KOPT-K1 (cell line): ENCODE results near the gene ZNF80.
"Not testable (repeated sequence)": the region's sequence is repeated elsewhere in the genome, so short reads cannot be mapped to it uniquely, and the experiment has no call there.

Source experiments
- H3K27ac ChIP-seq: fragments of 200-600 bp; sonication (generic); 2 replicates; pipeline ENCODE4 v1.5.1; 2016; ENCODE audit warnings: antibody characterized with exemption, mild to moderate bottlenecking, low read depth, low read length; ENCODE audit not compliant: poor library complexity, severe bottlenecking
- H3K36me3 ChIP-seq: fragments of 200-600 bp; sonication (generic); 2 replicates; pipeline ENCODE4 v1.5.1; 2017; ENCODE audit warnings: antibody characterized with exemption, mild to moderate bottlenecking, low read length, moderate library complexity; ENCODE audit not compliant: insufficient read depth
- H3K9me3 ChIP-seq: fragments of 200-600 bp; sonication (generic); 2 replicates; pipeline ENCODE4 v1.5.1; 2017; ENCODE audit warnings: antibody characterized with exemption, low read length, mild to moderate bottlenecking; ENCODE audit not compliant: insufficient read depth, poor library complexity, severe bottlenecking

ZNF80 gene

DNA sequence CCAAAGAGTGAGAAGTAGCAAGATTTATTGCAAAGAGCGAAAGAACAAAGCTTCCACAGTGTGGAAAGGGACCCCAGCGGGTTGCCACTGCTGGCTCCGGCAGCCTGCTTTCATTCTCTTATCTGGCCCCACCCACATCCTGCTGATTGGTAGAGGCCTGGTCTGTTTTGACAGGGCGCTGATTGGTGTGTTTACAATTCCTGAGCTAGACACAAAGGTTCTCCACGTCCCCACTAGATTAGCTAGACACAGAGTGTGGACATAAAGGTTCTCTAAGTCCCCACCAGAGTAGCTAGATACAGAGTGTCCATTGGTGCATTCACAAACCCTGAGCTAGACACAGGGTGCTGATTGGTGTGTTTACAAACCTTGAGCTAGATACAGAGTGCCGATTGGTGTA is at the start of gene ZNF80:
TSS of gene ZNF80 (minus strand) at position 101 of the 400 bp plus-strand sequence. CDS start 504 bp downstream, outside the sequence.
- not testable (repeated sequence) for H3K27ac ChIP-seq, H3K36me3 ChIP-seq, H3K9me3 ChIP-seq

GRCh38 chr3:114286266-114286665 is 48.9 kb upstream of the ZNF80 start:
- no peaks in the 10 kb centered on the region for H3K36me3 ChIP-seq
- no peaks in the 10 kb centered on the region for H3K9me3 ChIP-seq
- H3K27ac ChIP-seq, result no peak overlapping the region

DNA sequence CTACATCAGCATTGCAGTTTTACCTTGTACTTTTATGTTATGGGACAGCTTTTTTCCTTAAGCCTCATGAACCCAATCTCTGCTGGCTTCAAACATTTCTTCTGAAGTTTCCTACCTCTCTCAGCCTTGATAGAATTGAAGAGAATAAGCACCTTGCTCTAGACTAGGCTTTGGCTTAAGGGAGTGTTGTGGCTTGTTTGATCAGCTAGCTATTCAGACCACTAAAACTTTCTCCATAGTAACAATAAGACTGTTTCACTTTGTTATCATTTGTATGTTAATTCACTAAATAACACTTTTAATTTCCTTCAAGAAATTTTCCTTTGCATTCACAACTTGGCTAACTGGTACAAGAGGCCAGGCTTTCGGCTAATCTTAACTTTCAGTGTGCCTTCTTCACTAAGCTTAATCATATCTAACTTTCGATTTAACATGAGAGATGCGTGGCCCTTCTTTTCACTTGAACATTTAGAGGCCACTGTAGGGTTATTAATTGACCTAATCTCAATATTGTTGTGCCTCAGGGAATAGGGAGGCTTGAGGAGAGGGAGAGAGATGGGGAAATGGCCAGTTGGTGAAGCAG is 48.4 kb upstream of the ZNF80 start:
- no peaks in the 10 kb centered on the region for H3K36me3 ChIP-seq
- no peak overlapping the region for H3K27ac ChIP-seq
- H3K9me3 ChIP-seq, result no peaks in the 10 kb centered on the region

DNA sequence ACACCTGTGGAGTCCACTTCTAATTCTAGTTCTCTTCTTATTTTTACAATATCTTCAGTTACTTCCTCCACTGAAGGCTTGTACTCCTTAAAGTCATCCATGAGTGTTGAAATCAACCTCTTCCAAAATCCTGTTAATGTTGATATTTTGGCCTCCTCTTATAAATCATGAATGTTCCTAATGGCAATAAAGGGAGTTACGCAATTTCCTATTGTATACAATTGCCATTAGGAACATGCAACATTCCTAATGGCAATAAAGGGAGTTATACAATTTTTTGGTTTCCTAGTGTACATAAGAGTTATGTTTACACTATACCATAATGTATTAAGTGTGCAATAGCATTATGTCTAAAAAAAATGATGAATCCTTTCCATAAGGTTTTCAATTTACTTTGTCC is 47.3 kb upstream of the ZNF80 start:
- H3K27ac ChIP-seq, result no peak overlapping the region
- no peaks in the 10 kb centered on the region for H3K36me3 ChIP-seq
- no peaks in the 10 kb centered on the region for H3K9me3 ChIP-seq

DNA sequence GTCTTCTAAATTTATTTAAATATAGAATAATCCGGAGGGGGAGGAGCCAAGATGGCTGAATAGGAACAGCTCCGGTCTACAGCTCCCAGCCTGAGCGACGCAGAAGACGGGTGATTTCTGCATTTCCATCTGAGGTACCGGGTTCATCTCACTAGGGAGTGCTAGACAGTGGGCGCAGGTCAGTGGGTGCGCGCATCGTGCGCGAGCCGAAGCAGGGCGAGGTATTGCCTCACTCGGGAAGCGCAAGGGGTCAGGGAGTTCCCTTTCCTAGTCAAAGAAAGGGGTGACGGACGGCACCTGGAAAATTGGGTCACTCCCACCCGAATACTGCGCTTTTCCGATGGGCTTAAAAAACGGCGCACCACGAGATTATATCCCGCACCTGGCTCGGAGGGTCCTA is 39.5 kb upstream of the ZNF80 start:
- not testable (repeated sequence) for H3K27ac ChIP-seq, H3K36me3 ChIP-seq, H3K9me3 ChIP-seq

DNA sequence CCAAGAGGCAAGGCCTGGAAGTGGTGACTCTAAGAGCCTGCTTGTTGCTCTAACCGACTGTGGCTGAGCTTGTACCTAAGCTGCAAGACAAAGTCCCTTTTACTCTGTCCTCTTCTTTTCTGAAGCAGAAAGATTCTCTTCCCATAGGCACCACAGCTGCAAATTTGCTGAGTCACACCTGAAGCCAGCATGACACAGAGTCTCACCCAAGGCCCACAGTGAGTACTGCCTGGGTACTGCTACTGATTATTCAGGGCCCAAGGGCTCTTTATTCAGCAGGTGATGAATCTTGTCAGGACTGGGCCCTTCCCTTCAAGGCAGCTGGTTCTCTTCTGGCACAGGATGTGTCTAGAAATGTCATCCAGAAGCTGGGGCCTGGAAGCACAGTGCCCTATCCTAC is 37.6 kb upstream of the ZNF80 start:
- Histone ChIP-seq H3K9me3 (peaks cover 4% of the 10 kb centered on the region), H3K27ac (no peak overlapping the region), H3K36me3 (no peaks in the 10 kb centered on the region)

GRCh38 chr3:114272271-114272670 is 34.9 kb upstream of the ZNF80 start:
- peaks cover 4% of the 10 kb centered on the region for H3K9me3 ChIP-seq
- H3K27ac ChIP-seq, result no peak overlapping the region
- no peaks in the 10 kb centered on the region for H3K36me3 ChIP-seq

GRCh38 chr3:114270019-114270418 is 32.6 kb upstream of the ZNF80 start:
- peaks cover 4% of the 10 kb centered on the region for H3K9me3 ChIP-seq
- no peak overlapping the region for H3K27ac ChIP-seq
- H3K36me3 ChIP-seq, result no peaks in the 10 kb centered on the region

- Histone ChIP-seq H3K27ac (no peak overlapping the region), H3K36me3 (no peaks in the 10 kb centered on the region), H3K9me3 (peaks cover 14% of the 10 kb centered on the region)
Measured at GRCh38 chr3:114260152-114260551, 22.8 kb upstream of the ZNF80 start.

DNA sequence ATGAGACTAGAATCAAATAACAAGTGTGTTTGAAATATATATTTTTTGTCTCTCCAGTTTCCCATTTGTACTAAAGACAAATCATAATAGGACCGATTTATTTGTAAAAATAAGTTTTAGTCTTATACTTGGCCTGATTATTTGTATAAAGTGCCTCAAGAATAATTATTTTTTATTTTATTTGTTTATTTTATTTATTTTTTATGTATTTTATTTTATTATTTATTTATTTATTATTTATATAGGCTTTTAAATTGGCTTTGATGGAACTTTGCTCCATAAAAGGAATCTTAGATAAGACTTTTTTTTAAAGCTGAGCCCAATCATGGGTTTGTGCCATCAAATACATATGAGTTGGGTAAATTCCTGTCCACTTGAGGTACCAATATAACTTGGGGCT is 22.2 kb upstream of the ZNF80 start:
- H3K9me3 ChIP-seq, result peaks cover 14% of the 10 kb centered on the region
- no peak overlapping the region for H3K27ac ChIP-seq
- no peaks in the 10 kb centered on the region for H3K36me3 ChIP-seq

DNA sequence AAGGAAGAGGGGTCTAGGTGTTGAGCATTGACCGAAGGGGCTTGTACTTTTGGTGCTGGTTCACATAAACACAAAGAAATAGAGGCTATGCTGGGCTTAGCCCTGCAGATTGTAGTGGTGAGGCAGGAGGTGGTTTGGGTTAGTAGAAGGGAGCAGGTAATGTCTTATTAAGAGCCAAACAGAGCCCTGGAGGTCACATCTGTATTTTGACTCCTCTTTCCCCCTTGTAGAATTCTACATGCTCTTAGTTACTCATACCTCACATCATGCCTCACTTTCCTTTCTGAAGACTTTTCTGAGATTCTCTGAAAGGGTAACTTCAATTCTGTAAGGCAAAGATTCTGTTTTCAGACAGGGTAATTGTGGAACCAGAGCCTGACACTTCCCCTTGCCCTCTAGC is 16.1 kb upstream of the ZNF80 start:
- Histone ChIP-seq H3K9me3 (no peaks in the 10 kb centered on the region), H3K36me3 (no peaks in the 10 kb centered on the region), H3K27ac (no peak overlapping the region)

GRCh38 chr3:114252954-114253353 is 15.6 kb upstream of the ZNF80 start:
- H3K9me3 ChIP-seq, result no peaks in the 10 kb centered on the region
- H3K36me3 ChIP-seq, result no peaks in the 10 kb centered on the region
- H3K27ac ChIP-seq, result no peak overlapping the region

DNA sequence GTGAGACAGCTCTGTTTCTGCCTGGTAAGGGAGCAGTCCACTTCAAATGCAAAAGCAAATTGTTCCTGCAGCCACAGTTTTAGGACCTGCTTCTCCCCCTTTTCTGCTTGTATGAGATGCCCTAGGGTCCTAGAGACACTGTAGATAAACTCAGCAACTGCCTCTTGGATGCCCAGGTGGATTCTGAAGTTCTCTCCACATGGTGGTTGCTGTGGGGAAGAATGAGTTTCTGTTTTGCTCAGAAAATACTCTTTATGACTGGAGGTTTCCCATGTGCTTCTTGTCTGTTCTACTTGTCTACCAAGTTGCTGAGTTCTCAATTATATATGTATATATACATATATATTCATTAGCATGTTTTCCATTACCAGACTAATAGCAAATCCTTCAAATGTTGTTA is 5.6 kb upstream of the ZNF80 start:
- Histone ChIP-seq H3K9me3 (no peaks in the 10 kb centered on the region), H3K27ac (no peak overlapping the region), H3K36me3 (no peaks in the 10 kb centered on the region)

- H3K36me3 ChIP-seq, result no peaks in the 10 kb centered on the region
- H3K27ac ChIP-seq, result no peak overlapping the region
- no peaks in the 10 kb centered on the region for H3K9me3 ChIP-seq
Measured at GRCh38 chr3:114241262-114241661, 3.9 kb upstream of the ZNF80 start.

DNA sequence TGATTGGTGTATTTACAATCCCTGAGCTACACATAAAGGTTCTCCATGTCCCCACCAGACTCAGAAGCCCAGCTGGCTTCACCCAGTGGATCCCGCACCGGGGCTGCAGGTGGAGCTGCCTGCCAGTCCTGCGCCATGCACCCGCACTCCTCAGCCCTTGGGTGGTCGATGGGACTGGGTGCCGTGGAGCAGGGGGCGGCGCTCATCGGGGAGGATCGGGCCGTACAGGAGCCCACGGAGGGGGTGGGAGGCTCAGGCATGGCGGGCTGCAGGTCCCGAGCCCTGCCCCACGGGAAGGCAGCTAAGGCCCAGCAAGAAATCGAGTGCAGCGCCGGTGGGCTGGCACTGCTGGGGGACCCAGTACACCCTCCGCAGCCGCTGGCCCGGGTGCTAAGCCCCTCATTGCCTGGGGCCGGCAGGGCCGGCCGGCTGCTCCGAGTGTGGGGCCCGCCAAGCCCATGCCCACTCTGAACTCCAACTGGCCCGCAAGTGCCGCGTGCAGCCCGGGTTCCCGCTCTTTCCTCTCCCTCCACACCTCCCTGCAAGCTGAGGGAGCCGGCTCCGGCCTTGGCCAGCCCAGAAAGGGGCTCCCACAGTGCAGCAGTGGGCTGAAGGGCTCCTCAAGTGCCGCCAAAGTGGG is 888 bp upstream of the ZNF80 start:
- H3K9me3 ChIP-seq, H3K27ac ChIP-seq, H3K36me3 ChIP-seq: not testable (repeated sequence)

DNA sequence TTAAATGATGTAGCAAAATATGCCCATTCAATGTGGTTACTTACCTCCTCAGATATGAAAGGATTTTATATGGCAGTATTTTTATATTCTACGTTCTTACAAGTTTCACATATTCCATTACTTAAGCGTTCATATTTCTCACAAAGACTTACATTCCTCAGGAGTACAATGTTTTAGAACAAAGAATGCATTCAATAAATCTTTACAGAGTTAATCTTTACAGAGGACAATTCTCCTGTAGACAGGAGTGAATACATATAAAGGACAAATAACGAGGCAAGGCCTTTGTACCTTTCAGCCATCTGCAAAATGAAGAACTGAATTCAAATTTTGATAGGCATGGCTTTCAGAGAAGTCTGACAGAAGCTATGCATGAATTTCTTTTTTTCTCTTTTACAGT is 1.9 kb downstream of the ZNF80 start:
- no peaks in the 10 kb centered on the region for H3K36me3 ChIP-seq
- no peak overlapping the region for H3K27ac ChIP-seq
- H3K9me3 ChIP-seq, result no peaks in the 10 kb centered on the region
